DOHH2 (cell line): ENCODE results near the gene ASAP2.

Experiments used
- EZH2phosphoT487 ChIP-seq: fragments of 200-600 bp; sonication (generic); IDR thresholded peaks from 2 replicates; pipeline ENCODE4 v1.6.1; 2017; ENCODE audit warnings: borderline replicate concordance, mild to moderate bottlenecking, antibody characterized with exemption, low read length, moderate library complexity, mixed read lengths
- TF ChIP-seq, protein P1 (sequence below): fragments of 200-600 bp; sonication (generic); IDR thresholded peaks from one replicate; pipeline ENCODE4 v1.5.1; 2014; ENCODE audit warnings: antibody characterized with exemption, mild to moderate bottlenecking, low read depth, low read length; ENCODE audit not compliant: poor library complexity, severe bottlenecking

DNA sequence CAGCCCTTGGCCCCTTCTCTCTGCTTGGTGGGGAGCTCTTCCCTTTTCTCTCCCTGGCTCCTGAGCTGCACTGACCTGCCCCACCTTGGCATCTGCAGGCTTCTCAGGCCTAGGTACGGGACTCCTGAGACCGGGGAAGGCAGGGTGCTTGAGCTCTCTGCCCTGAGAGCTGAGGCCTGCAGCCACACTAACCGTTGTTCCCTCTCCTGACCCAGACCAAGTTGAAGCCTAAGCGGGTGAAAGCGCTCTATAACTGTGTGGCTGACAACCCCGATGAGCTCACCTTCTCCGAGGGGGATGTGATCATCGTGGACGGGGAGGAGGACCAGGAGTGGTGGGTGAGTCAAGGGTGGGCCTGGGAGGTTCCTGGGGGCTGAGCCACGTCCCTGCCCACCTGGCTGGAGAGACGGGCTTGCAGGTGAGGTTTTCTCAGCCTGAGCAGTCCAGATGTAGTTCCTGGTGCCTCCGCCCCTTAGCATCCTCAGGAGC, 194.5 kb downstream of the ASAP2 start:
- TF ChIP-seq, protein P1, sequence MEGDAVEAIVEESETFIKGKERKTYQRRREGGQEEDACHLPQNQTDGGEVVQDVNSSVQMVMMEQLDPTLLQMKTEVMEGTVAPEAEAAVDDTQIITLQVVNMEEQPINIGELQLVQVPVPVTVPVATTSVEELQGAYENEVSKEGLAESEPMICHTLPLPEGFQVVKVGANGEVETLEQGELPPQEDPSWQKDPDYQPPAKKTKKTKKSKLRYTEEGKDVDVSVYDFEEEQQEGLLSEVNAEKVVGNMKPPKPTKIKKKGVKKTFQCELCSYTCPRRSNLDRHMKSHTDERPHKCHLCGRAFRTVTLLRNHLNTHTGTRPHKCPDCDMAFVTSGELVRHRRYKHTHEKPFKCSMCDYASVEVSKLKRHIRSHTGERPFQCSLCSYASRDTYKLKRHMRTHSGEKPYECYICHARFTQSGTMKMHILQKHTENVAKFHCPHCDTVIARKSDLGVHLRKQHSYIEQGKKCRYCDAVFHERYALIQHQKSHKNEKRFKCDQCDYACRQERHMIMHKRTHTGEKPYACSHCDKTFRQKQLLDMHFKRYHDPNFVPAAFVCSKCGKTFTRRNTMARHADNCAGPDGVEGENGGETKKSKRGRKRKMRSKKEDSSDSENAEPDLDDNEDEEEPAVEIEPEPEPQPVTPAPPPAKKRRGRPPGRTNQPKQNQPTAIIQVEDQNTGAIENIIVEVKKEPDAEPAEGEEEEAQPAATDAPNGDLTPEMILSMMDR = no peak
- TF ChIP-seq EZH2phosphoT487 = no peak
